Suprapubic skin (tissue), 4 donors: ENCODE measurements around the gene PGC.

Source experiments
- CTCF ChIP-seq, 2 donors: fragments of 200-600 bp in 1 of 2; fragments of 450-650 bp in 1 of 2; sonication (generic) in 1 of 2; IDR thresholded peaks; one replicate each; pipeline ENCODE4 v1.5.1; 2016 to 2019; ENCODE audit warnings: antibody characterized with exemption in 2 of 2, mild to moderate bottlenecking in 1 of 2, moderate library complexity in 1 of 2
- EP300 ChIP-seq: sonication (generic); formaldehyde crosslinking; IDR thresholded peaks from one replicate; pipeline ENCODE4 v1.6.1; 2017; ENCODE audit warnings: antibody characterized with exemption
- POLR2A ChIP-seq, 2 donors: fragments of 450-650 bp; IDR thresholded peaks; one replicate each; pipeline ENCODE4 v1.6.1; 2017; ENCODE audit warnings: antibody characterized with exemption in 2 of 2, mild to moderate bottlenecking in 2 of 2, moderate library complexity in 2 of 2
- POLR2AphosphoS5 ChIP-seq, 3 donors: sonication (generic); formaldehyde crosslinking; IDR thresholded peaks; one replicate each; pipeline ENCODE4 v1.6.1; 2017; ENCODE audit warnings: antibody characterized with exemption in 3 of 3

GRCh38 chr6:41755895-41756294, 8.7 kb upstream of the PGC start:
- TF ChIP-seq CTCF (IDR thresholded peaks at IDR 0.05) (no peak), EP300 (no peak), POLR2A (IDR thresholded peaks at IDR 0.05) (no peak), POLR2AphosphoS5 (IDR thresholded peaks at IDR 0.05) (no peak)
